ENCODE data around the gene NRG2. TPM values are rescaled to one million over a fixed set of nuclear protein-coding genes. Genes with fewer than 3 reads are reported as not detected.

Gene NRG2
- total and polyA plus RNA-seq, 8 donors, result 1.2 to 5.2 (median 3.0) TPM

GRCh38 chr5:140072812-140073211 lies 29.7 kb upstream of the NRG2 start:
- no peaks in the 10 kb centered on the region for H3K4me1 ChIP-seq
- no peak overlapping the region for H3K27ac ChIP-seq
- no peak for DNase-seq
- intact Hi-C loops (cut with DNase I), result no loop called here
- TF ChIP-seq, protein P1, sequence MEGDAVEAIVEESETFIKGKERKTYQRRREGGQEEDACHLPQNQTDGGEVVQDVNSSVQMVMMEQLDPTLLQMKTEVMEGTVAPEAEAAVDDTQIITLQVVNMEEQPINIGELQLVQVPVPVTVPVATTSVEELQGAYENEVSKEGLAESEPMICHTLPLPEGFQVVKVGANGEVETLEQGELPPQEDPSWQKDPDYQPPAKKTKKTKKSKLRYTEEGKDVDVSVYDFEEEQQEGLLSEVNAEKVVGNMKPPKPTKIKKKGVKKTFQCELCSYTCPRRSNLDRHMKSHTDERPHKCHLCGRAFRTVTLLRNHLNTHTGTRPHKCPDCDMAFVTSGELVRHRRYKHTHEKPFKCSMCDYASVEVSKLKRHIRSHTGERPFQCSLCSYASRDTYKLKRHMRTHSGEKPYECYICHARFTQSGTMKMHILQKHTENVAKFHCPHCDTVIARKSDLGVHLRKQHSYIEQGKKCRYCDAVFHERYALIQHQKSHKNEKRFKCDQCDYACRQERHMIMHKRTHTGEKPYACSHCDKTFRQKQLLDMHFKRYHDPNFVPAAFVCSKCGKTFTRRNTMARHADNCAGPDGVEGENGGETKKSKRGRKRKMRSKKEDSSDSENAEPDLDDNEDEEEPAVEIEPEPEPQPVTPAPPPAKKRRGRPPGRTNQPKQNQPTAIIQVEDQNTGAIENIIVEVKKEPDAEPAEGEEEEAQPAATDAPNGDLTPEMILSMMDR (IDR thresholded peaks at IDR 0.05), result no peak
- no peaks in the 10 kb centered on the region for H3K9me3 ChIP-seq
- 43 to 53% methylated on average over 10 of the region's 10 CpGs for WGBS, 2 donors
- no peaks in the 10 kb centered on the region for H3K27me3 ChIP-seq
- no peaks in the 10 kb centered on the region for H3K36me3 ChIP-seq
- FAIRE-seq, result no peak
- no peak for ATAC-seq
- no peak overlapping the region for H3K4me3 ChIP-seq

DNA sequence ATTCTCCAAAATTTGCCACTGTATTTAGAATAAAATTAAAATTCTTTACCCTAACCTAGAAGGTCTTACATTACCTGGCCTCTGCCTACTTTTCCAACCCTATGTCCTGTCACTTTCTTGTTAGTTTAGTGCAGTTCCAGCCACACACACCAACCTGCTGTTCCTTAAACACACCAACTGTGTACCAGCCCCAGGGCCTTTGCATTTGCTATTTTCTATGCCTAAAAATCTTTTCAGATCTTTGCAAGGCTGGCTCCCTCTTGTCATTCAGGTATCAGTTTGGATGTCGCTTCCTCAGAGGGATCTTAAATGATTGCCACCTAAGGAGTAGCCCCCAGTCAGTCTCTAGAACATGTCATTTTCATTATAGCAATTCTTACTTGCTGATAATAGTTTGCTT lies 17.7 kb upstream of the NRG2 start:
- no peak for ATAC-seq
- Histone ChIP-seq H3K9me3 (no peaks in the 10 kb centered on the region), H3K36me3 (no peaks in the 10 kb centered on the region), H3K27me3 (peaks cover 0 to 3% (median 0%) of the 10 kb centered on the region in 4 donors), H3K4me3 (no peak overlapping the region), H3K27ac (no peak overlapping the region), H3K4me1 (peaks cover 0 to 3% (median 0%) of the 10 kb centered on the region in 3 donors)
- no peak for DNase-seq
- whole genome bisulfite sequencing, 2 donors, result 91 to 92% methylated on average over 1 of the region's 1 CpG
- TF ChIP-seq, protein P1 (IDR thresholded peaks at IDR 0.05), result no peak
- no peak for FAIRE-seq
- intact Hi-C loops (cut with DNase I), result no loop called here

GRCh38 chr5:140058212-140058932 lies 15.3 kb upstream of the NRG2 start:
- TF ChIP-seq, protein P1 (IDR thresholded peaks at IDR 0.05), result no peak
- Histone ChIP-seq H3K9me3 (no peaks in the 10 kb centered on the region), H3K27me3 (no peaks in the 10 kb centered on the region), H3K36me3 (no peaks in the 10 kb centered on the region), H3K4me3 (no peak overlapping the region), H3K27ac (peak overlapping the region in 2 of 4 donors; percentile 29 to 53), H3K4me1 (peaks cover 0 to 11% (median 8%) of the 10 kb centered on the region in 3 donors)
- DNase-seq (peak; percentile 49 to 68 (median 56)), FAIRE-seq (no peak), ATAC-seq (peak; percentile 62 to 83 (median 80))
- intact Hi-C loops (cut with DNase I), result no loop called here
- 62% methylated on average over 5 of the region's 5 CpGs for WGBS, 2 donors

GRCh38 chr5:140056880-140057279 lies 13.8 kb upstream of the NRG2 start:
- no peaks in the 10 kb centered on the region for H3K9me3 ChIP-seq
- ATAC-seq (no peak), DNase-seq (no peak), FAIRE-seq (no peak)
- H3K27ac ChIP-seq, result no peak overlapping the region
- intact Hi-C loops (cut with DNase I), result no loop called here
- peaks cover 0 to 11% (median 8%) of the 10 kb centered on the region in 3 donors for H3K4me1 ChIP-seq
- no peak overlapping the region for H3K4me3 ChIP-seq
- TF ChIP-seq, protein P1 (IDR thresholded peaks at IDR 0.05), result no peak
- WGBS, 2 donors, result 94 to 97% methylated on average over 1 of the region's 1 CpG
- no peaks in the 10 kb centered on the region for H3K27me3 ChIP-seq
- H3K36me3 ChIP-seq, result no peaks in the 10 kb centered on the region

DNA sequence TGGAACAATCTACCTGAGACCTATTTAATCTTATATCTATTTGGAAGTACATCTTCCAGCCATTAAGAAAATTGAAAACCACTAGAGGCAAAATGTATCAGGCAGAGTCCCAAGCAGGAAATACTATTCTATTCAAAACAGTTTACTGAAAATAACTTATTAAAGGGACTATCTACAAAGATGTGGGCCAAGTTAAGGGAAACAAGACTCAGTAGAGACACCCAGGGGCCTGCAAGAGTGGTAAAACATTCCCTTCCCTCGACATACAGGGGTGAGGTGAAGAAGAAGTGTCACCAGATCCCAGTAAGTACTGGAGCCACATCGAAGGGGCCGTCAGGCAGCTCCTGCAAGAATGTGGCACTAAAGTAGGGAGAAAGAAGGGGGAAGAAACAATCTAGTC lies 12.1 kb upstream of the NRG2 start:
- Histone ChIP-seq H3K27ac (no peak overlapping the region), H3K4me3 (no peak overlapping the region), H3K36me3 (no peaks in the 10 kb centered on the region), H3K27me3 (no peaks in the 10 kb centered on the region), H3K9me3 (no peaks in the 10 kb centered on the region), H3K4me1 (peaks cover 0 to 11% (median 8%) of the 10 kb centered on the region in 3 donors)
- DNase-seq (no peak), FAIRE-seq (no peak), ATAC-seq (no peak)
- WGBS, 2 donors, result 69 to 80% methylated on average over 3 of the region's 3 CpGs
- TF ChIP-seq, protein P1 (IDR thresholded peaks at IDR 0.05), result no peak
- intact Hi-C loops (cut with DNase I), result no loop called here

All from pancreas (tissue), 10 donors.